Left lung (tissue), 10 donors: ENCODE data around the gene TEKT5. TPM values are rescaled to one million over a fixed set of nuclear protein-coding genes. Genes with fewer than 3 reads are reported as not detected.
A peak's percentile ranks its signal among the peaks of the same experiment; 100 is the strongest.
"Not testable (repeated sequence)": the region's sequence is repeated elsewhere in the genome, so short reads cannot be mapped to it uniquely, and the experiment has no call there.

Experiments
- ATAC-seq: fragments of 200-7000 bp; cut with Tn5 transposase; one replicate; pipeline ENCODE4 v1.9.1; 2020; ENCODE audit warnings: moderate library complexity
- DNase-seq, 4 donors: peaks; one replicate each; pipeline ENCODE4 v3.0.0-alpha.2; 2013 to 2020
- H3K27ac ChIP-seq, 2 donors: fragments of 200-600 bp; sonication (generic) in 1 of 2; one replicate each; pipeline versions ENCODE4 v1.5.0 to v1.8.0; 2020 to 2021
- H3K27me3 ChIP-seq, 2 donors: fragments of 200-600 bp; sonication (generic) in 1 of 2; one replicate each; pipeline versions ENCODE4 v1.5.0 to v1.8.0; 2020 to 2021
- H3K36me3 ChIP-seq, 2 donors: fragments of 200-600 bp; sonication (generic) in 1 of 2; one replicate each; pipeline versions ENCODE4 v1.5.0 to v1.8.0; 2020 to 2021
- H3K4me1 ChIP-seq, 2 donors: fragments of 200-600 bp; one replicate each; pipeline ENCODE4 v1.8.0; 2021
- H3K4me3 ChIP-seq, 2 donors: fragments of 200-600 bp; sonication (generic) in 1 of 2; one replicate each; pipeline versions ENCODE4 v1.5.0 to v1.8.0; 2020 to 2021; ENCODE audit warnings: mild to moderate bottlenecking in 1 of 2
- H3K9me3 ChIP-seq, 2 donors: fragments of 200-600 bp; sonication (generic) in 1 of 2; one replicate each; pipeline versions ENCODE4 v1.5.0 to v1.8.0; 2020 to 2021
- CTCF ChIP-seq, 2 donors: fragments of 200-600 bp; sonication (generic) in 1 of 2; IDR thresholded peaks; one replicate each; pipeline versions ENCODE4 v1.5.0 to v1.8.0; 2021; ENCODE audit warnings: antibody characterized with exemption in 2 of 2
- intact Hi-C, 2 donors: fragments of 100-400 bp; cut with DNase I; formaldehyde crosslinking; loops; one replicate each; pipeline versions ENCODE4 v1.11.2 to v1.14.2; 2022
- polyA plus RNA-seq, 6 donors: library from polyadenylated mRNA; unstranded; fragments of 120-200 nt; gene quantifications; one replicate each; pipeline ENCODE4 v1.2.1, GENCODE V29; 2013; ENCODE audit not compliant: insufficient read length in 6 of 6
- total RNA-seq, 2 donors: library from RNA; stranded (reverse); fragmentation: NEBNext Ultra II Directional; extraction: Animal tissue kit (Norgen Biotek cat#: 25700); gene quantifications; one replicate each; pipeline ENCODE4 v1.2.1, GENCODE V29; 2021
- donor health status: DM: no; HTN: yes; CAD: no.
- donor health status: DM: no; HTN: no; CAD: no.

The TEKT5 gene
- total and polyA plus RNA-seq, 8 donors, result 0.13 to 0.67 (median 0.49) TPM; not detected in 3

- ATAC-seq (peak; percentile 66), DNase-seq (no peak)
- Histone ChIP-seq H3K27me3 (no peaks in the 10 kb centered on the region), H3K36me3 (no peaks in the 10 kb centered on the region), H3K27ac (peak overlapping the region; percentile 8 to 23), H3K4me1 (peaks cover 0 to 36% of the 10 kb centered on the region in 2 donors), H3K9me3 (no peaks in the 10 kb centered on the region), H3K4me3 (no peak overlapping the region)
- intact Hi-C loops, result no loop called here
- TF ChIP-seq CTCF (IDR thresholded peaks at IDR 0.05), result no peak
These were observed 69.0 kb downstream of the TEKT5 start for GRCh38 chr16:10625595-10626357.

- Histone ChIP-seq H3K27ac (no peak overlapping the region), H3K27me3 (peaks cover 0 to under 1% of the 10 kb centered on the region in 2 donors), H3K4me3 (no peak overlapping the region), H3K9me3 (no peaks in the 10 kb centered on the region), H3K4me1 (peaks cover 2 to 40% of the 10 kb centered on the region in 2 donors), H3K36me3 (no peaks in the 10 kb centered on the region)
- DNase-seq, result no peak
- intact Hi-C loops, result no loop called here
- TF ChIP-seq CTCF (IDR thresholded peaks at IDR 0.05), result no peak
- ATAC-seq, result no peak
These were observed 70.2 kb downstream of the TEKT5 start for GRCh38 chr16:10624527-10624926.

GRCh38 chr16:10623059-10623458 is 71.7 kb downstream of the TEKT5 start:
- no peaks in the 10 kb centered on the region for H3K9me3 ChIP-seq
- no peak overlapping the region for H3K4me3 ChIP-seq
- TF ChIP-seq CTCF (IDR thresholded peaks at IDR 0.05), result no peak
- DNase-seq (no peak), ATAC-seq (no peak)
- H3K4me1 ChIP-seq, result peaks cover 2 to 40% of the 10 kb centered on the region in 2 donors
- intact Hi-C loops, result no loop called here
- peak overlapping the region in 1 of 2 donors; percentile 8 for H3K27ac ChIP-seq
- H3K27me3 ChIP-seq, result peaks cover 0 to 7% of the 10 kb centered on the region in 2 donors
- no peaks in the 10 kb centered on the region for H3K36me3 ChIP-seq

GRCh38 chr16:10622036-10622921 is 72.5 kb downstream of the TEKT5 start:
- Histone ChIP-seq H3K27ac (peak overlapping the region in 1 of 2 donors; percentile 8), H3K27me3 (peaks cover 0 to 7% of the 10 kb centered on the region in 2 donors), H3K4me1 (peaks cover 7 to 48% of the 10 kb centered on the region in 2 donors), H3K4me3 (no peak overlapping the region), H3K9me3 (no peaks in the 10 kb centered on the region), H3K36me3 (no peaks in the 10 kb centered on the region)
- intact Hi-C loops, result no loop called here
- DNase-seq, result no peak
- TF ChIP-seq CTCF (IDR thresholded peaks at IDR 0.05), result no peak
- peak; percentile 47 for ATAC-seq

- H3K4me3 ChIP-seq, H3K27ac ChIP-seq, H3K9me3 ChIP-seq, DNase-seq, H3K36me3 ChIP-seq, H3K27me3 ChIP-seq, ATAC-seq, intact Hi-C loops: not testable (repeated sequence)
- peaks cover 16 to 53% of the 10 kb centered on the region in 2 donors for H3K4me1 ChIP-seq
These were observed 73.3 kb downstream of the TEKT5 start for GRCh38 chr16:10621216-10621949.
